ENCODE measurements around the gene OR2V2. TPM values are rescaled to one million over a fixed set of nuclear protein-coding genes. Genes with fewer than 3 reads are reported as not detected.

The OR2V2 gene
- total and polyA plus RNA-seq, 2 donors (not counting 3 experiments of a cell fraction or from before 2014, with no cell fraction given), result not detected

DNA sequence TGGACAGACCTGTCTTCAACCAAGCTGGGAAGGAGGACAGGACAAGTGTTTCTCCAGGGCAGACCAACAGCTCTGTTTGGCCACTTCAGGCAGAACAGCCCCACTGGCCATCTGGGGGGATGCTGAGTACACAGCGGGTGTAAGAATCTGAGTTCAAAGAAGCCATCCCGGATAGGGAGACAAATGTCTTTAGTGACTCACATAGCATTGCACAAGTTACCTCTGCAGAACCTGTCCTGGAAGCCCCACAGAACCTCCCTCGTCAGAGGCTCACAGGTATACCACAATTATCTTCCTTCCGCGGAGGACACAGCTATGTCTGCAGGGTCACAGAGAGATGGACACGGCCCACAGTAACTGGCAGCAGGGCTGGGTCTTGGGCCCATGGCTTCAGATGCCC is 2.0 kb downstream of the OR2V2 start:
- H3K36me3 ChIP-seq (ENCODE audit: control insufficient read depth in 2 of 2, extremely low read depth in 1 of 2, insufficient read depth in 2 of 2, low read length in 2 of 2), result no peaks in the 10 kb centered on the region
- CTCF ChIA-PET, result no interaction called here
- no peaks in the 10 kb centered on the region for H3K9me3 ChIP-seq (replicated peaks; ENCODE audit: control insufficient read depth, insufficient read depth, low read length)
- no peaks in the 10 kb centered on the region for H3K79me2 ChIP-seq (ENCODE audit: control insufficient read depth, insufficient read depth, low read length)
- BruUV-seq (replicated peaks), result no TSS peak
- peaks cover 0 to 2% of the 10 kb centered on the region in 2 experiments for H3K27me3 ChIP-seq (ENCODE audit: control insufficient read depth in 2 of 2, insufficient read depth in 2 of 2, low read length in 2 of 2)
- POLR2A ChIA-PET, result no interaction called here
- intact Hi-C loops (cut with micrococcal nuclease), result no loop called here
- dilution Hi-C loops (cut with MboI; ENCODE audit: extremely low pct_ligation_motif_present, low sequenced_read_pairs), result no loop called here
- no peak overlapping the region for H3K4me3 ChIP-seq (replicated peaks in 1 of 3; ENCODE audit: insufficient read depth in 1 of 3, low read depth in 1 of 3, low read length in 3 of 3)
- no peak overlapping the region for H2AFZ ChIP-seq (ENCODE audit: low read depth, low read length)
- no peak overlapping the region for H3K4me2 ChIP-seq (ENCODE audit: insufficient read depth, low read length)
- no peak for FAIRE-seq
- no peak for DNase-seq (ENCODE audit: low read depth, low spot score)
- H3K4me1 ChIP-seq (ENCODE audit: control insufficient read depth, extremely low read depth, insufficient read depth, low read length), result peaks cover 3% of the 10 kb centered on the region
- no peak overlapping the region for H3K9ac ChIP-seq (replicated peaks; ENCODE audit: extremely low read depth, insufficient read depth, low read length)
- H3K9me1 ChIP-seq (replicated peaks; ENCODE audit: control insufficient read depth, extremely low read depth, insufficient read depth, low read length), result no peaks in the 10 kb centered on the region
- no peak overlapping the region for H3K27ac ChIP-seq (ENCODE audit: insufficient read depth, low read depth, low read length)
- no peaks in the 10 kb centered on the region for H4K20me1 ChIP-seq (replicated peaks; ENCODE audit: control insufficient read depth, extremely low read depth, insufficient read depth, low read length)
- TF ChIP-seq, protein P1, sequence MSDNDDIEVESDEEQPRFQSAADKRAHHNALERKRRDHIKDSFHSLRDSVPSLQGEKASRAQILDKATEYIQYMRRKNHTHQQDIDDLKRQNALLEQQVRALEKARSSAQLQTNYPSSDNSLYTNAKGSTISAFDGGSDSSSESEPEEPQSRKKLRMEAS (IDR thresholded peaks at IDR 0.05; ENCODE audit: insufficient read depth, insufficient read length), result no peak

DNA sequence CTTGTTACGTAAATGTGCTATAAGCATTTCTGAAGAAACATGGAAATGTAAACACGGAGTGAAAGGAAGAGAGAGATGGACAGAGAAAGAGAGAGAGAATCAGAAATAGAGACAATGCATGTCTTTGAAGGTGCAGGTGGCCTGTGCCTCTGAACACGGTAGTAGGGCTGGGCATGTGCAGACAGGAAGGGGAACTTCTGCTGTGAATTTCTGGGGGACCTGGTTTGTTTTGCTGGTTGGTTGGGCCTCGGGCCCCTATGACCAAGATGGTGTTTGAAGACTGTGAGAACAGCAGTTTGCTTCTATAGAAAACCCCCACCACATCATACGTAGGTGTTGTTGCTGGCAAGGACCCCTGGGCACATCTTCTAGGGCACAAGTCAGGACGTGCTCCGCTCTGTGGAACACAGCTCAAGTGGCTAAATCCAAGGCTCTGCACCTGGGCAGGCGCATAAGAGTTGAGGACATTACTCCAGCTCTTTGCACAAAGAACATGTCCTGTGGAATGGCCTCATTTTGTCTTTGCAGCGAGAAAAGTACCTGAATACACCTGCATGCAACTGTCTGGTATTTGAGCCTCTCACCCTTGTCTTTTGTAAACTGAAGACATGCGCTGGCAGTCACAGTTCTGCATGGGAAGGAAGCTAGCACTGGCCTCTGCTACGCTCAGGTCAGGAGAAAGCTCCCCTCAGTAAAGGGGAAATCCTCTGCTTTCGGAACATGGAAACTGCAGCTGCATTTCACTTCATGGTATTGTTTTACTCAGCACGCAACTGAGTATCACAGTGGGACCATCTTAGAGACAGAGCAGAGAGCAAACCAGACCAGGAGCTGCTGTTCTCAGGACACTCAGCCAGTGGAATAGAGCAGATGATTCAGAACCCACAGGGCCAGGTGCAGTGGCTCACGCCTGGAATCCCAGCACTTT is 2.7 kb downstream of the OR2V2 start:
- no peak overlapping the region for H2AFZ ChIP-seq (ENCODE audit: low read depth, low read length)
- TF ChIP-seq EZH2 (IDR thresholded peaks at IDR 0.05; ENCODE audit: borderline replicate concordance, low read depth, low read length, severe bottlenecking) (no peak), GATA2 (IDR thresholded peaks at IDR 0.05; ENCODE audit: insufficient read depth, insufficient read length, low read depth, low read length) (no peak), MYC (IDR thresholded peaks at IDR 0.05; ENCODE audit: low read depth, low read length) (no peak), POLR2AphosphoS5 (IDR thresholded peaks at IDR 0.05; ENCODE audit: insufficient read depth, low read depth, low read length) (no peak)
- TF ChIP-seq, protein P1 (IDR thresholded peaks at IDR 0.05; ENCODE audit: insufficient read depth, insufficient read length), result no peak
- H3K4me3 ChIP-seq (replicated peaks in 1 of 3; ENCODE audit: insufficient read depth in 1 of 3, low read depth in 1 of 3, low read length in 3 of 3), result no peak overlapping the region
- no peaks in the 10 kb centered on the region for H3K9me3 ChIP-seq (replicated peaks; ENCODE audit: control insufficient read depth, insufficient read depth, low read length)
- H3K27ac ChIP-seq (ENCODE audit: insufficient read depth, low read depth, low read length), result no peak overlapping the region
- H3K9ac ChIP-seq (replicated peaks; ENCODE audit: extremely low read depth, insufficient read depth, low read length), result no peak overlapping the region
- CTCF ChIA-PET, result interaction anchor here (0.7 to 1.4 kb wide), 3 partner anchors 16 to 366 kb away, joined by 3 to 5 read pairs (median 4); no protein-coding TSS in a partner anchor
- peaks cover 0 to 2% of the 10 kb centered on the region in 2 experiments for H3K27me3 ChIP-seq (ENCODE audit: control insufficient read depth in 2 of 2, insufficient read depth in 2 of 2, low read length in 2 of 2)
- H3K9me1 ChIP-seq (replicated peaks; ENCODE audit: control insufficient read depth, extremely low read depth, insufficient read depth, low read length), result no peaks in the 10 kb centered on the region
- peaks cover 3% of the 10 kb centered on the region for H3K4me1 ChIP-seq (ENCODE audit: control insufficient read depth, extremely low read depth, insufficient read depth, low read length)
- no peak overlapping the region for H3K4me2 ChIP-seq (ENCODE audit: insufficient read depth, low read length)
- H3K36me3 ChIP-seq (ENCODE audit: control insufficient read depth in 2 of 2, extremely low read depth in 1 of 2, insufficient read depth in 2 of 2, low read length in 2 of 2), result no peaks in the 10 kb centered on the region
- no TSS peak for BruUV-seq (replicated peaks)
- FAIRE-seq (no peak), DNase-seq (ENCODE audit: low read depth, low spot score) (no peak)
- no peaks in the 10 kb centered on the region for H3K79me2 ChIP-seq (ENCODE audit: control insufficient read depth, insufficient read depth, low read length)
- POLR2A ChIA-PET, result no interaction called here
- no peaks in the 10 kb centered on the region for H4K20me1 ChIP-seq (replicated peaks; ENCODE audit: control insufficient read depth, extremely low read depth, insufficient read depth, low read length)
- intact Hi-C loops (cut with micrococcal nuclease), result no loop called here
- dilution Hi-C loops (cut with MboI; ENCODE audit: extremely low pct_ligation_motif_present, low sequenced_read_pairs), result no loop called here

Measured in endothelial cell of umbilical vein (primary cell).